ENCODE results near the gene MRPL18.
"Not testable (repeated sequence)": the region's sequence is repeated elsewhere in the genome, so short reads cannot be mapped to it uniquely, and the experiment has no call there.

Gene MRPL18

GRCh38 chr6:159816775-159817174 is 26.5 kb downstream of the MRPL18 start:
- not testable (repeated sequence) for DNase-seq (ENCODE audit: low read depth in 2 of 2)

GRCh38 chr6:159817951-159818739 is 27.9 kb downstream of the MRPL18 start:
- no peak for DNase-seq (ENCODE audit: low read depth in 2 of 2)

- DNase-seq (ENCODE audit: low read depth in 2 of 2) = no peak
Measured at GRCh38 chr6:159819098-159819497, 28.8 kb downstream of the MRPL18 start.

- peak in 1 of 2 donors; percentile 7 for DNase-seq (ENCODE audit: low read depth in 2 of 2)
Measured at GRCh38 chr6:159819932-159820640, 29.8 kb downstream of the MRPL18 start.

- DNase-seq (ENCODE audit: low read depth in 2 of 2) = no peak
Measured at GRCh38 chr6:159821122-159821521, 30.9 kb downstream of the MRPL18 start.

- no peak for DNase-seq (ENCODE audit: low read depth in 2 of 2)
Measured at GRCh38 chr6:159821726-159822125, 31.5 kb downstream of the MRPL18 start.

- no peak for DNase-seq (ENCODE audit: low read depth in 2 of 2)
Measured at GRCh38 chr6:159823953-159824352, 33.7 kb downstream of the MRPL18 start.

GRCh38 chr6:159824690-159825089 is 34.4 kb downstream of the MRPL18 start:
- not testable (repeated sequence) for DNase-seq (ENCODE audit: low read depth in 2 of 2)

GRCh38 chr6:159826004-159826403 is 35.7 kb downstream of the MRPL18 start:
- DNase-seq (ENCODE audit: low read depth in 2 of 2) = no peak

- DNase-seq (ENCODE audit: low read depth in 2 of 2) = no peak
Measured at GRCh38 chr6:159826968-159827647, 36.8 kb downstream of the MRPL18 start.

- no peak for DNase-seq (ENCODE audit: low read depth in 2 of 2)
Measured at GRCh38 chr6:159828074-159828473, 37.8 kb downstream of the MRPL18 start.

- DNase-seq (ENCODE audit: low read depth in 2 of 2) = no peak
Measured at GRCh38 chr6:159829526-159829925, 39.3 kb downstream of the MRPL18 start.

GRCh38 chr6:159830501-159831372 is 40.5 kb downstream of the MRPL18 start:
- DNase-seq (ENCODE audit: low read depth in 2 of 2) = no peak

GRCh38 chr6:159831373-159831679 is 41.1 kb downstream of the MRPL18 start:
- no peak for DNase-seq (ENCODE audit: low read depth in 2 of 2)

- no peak for DNase-seq (ENCODE audit: low read depth in 2 of 2)
Measured at GRCh38 chr6:159832946-159833345, 42.7 kb downstream of the MRPL18 start.

- DNase-seq (ENCODE audit: low read depth in 2 of 2) = no peak
Measured at GRCh38 chr6:159833556-159833955, 43.3 kb downstream of the MRPL18 start.

GRCh38 chr6:159833997-159834603 is 43.8 kb downstream of the MRPL18 start:
- no peak for DNase-seq (ENCODE audit: low read depth in 2 of 2)

- no peak for DNase-seq (ENCODE audit: low read depth in 2 of 2)
Measured at GRCh38 chr6:159836718-159837490, 46.6 kb downstream of the MRPL18 start.

- DNase-seq (ENCODE audit: low read depth in 2 of 2) = no peak
Measured at GRCh38 chr6:159837511-159837910, 47.2 kb downstream of the MRPL18 start.

- DNase-seq (ENCODE audit: low read depth in 2 of 2) = no peak
Measured at GRCh38 chr6:159838020-159838744, 47.9 kb downstream of the MRPL18 start.

Data from stimulated activated CD8-positive, alpha-beta memory T cell treated with anti-CD3 and anti-CD28 coated beads, Interleukin-2, amount 100 ng/mL, for 48 hours (primary cell).